Measurements from ENCODE around the gene RGS6.

Gene RGS6

DNA sequence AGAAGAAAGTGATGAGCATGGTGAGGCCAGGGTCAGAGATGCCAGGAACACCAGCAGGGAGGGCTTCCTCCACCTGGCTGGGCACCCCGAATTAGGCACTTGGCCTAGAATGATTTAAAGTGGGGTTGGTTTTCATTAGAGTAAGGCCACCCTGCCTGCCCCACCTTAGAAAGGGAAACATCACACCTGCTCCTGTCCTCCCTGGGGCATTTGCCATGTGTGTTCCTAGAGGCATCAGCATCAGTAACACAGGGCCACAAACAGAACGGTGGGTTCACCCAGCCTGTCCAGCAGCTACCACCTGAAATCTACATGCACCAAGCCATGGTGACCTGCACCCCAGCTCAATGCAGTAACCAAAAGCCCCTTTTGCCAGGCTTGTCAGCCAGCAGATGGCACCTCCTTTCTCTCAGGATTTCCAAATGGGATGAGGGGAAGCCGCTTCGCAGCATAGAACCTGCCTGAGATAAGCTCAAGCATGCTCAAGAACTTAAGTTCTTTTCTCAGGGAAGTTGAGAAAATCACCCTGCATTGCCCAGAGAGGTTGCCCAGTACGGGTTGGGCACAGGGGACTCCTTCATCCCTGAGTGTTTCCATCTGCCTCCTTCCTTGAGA, 622.9 kb downstream of the RGS6 start:
- DNase-seq (ENCODE audit: low spot score) = no peak

DNA sequence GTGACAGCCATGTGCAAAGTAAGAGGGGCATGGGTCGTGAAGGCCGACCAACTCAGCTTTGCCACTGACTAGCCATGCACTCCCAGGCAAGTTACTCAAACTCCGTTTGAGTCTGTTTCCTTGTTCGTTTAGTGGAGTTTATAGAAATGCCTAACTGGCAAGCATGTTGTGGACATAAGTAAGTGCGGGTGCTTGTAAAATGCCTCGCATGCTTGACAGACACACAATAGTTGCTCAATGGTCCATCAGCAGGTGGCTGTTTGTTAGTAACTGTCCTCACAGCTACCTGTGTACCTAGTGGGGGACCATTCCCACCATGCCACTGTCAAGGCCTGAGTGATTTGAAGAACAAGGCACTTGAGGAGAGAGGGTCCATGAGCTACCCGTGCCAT, 623.4 kb downstream of the RGS6 start:
- no peak for DNase-seq (ENCODE audit: low spot score)

DNA sequence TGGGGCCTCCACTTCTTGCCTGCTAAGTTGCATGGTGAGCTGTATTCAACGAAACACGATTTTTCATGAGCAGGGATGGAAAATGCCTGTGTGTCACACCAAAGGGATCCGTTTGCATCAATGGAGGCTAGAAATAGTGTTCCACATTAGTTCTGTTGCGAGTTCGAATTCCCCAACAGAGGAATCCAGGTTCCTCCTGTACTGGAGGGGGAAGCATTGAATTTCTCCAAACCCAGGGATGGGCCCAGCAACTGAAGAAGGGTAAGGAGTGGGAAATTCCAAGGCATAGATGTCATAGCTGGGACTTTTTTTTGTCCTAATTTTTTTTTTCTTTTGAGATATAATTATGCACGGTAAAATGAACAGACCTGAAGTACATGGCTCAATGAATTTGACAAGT, 625.4 kb downstream of the RGS6 start:
- DNase-seq (ENCODE audit: low spot score) = no peak

DNA sequence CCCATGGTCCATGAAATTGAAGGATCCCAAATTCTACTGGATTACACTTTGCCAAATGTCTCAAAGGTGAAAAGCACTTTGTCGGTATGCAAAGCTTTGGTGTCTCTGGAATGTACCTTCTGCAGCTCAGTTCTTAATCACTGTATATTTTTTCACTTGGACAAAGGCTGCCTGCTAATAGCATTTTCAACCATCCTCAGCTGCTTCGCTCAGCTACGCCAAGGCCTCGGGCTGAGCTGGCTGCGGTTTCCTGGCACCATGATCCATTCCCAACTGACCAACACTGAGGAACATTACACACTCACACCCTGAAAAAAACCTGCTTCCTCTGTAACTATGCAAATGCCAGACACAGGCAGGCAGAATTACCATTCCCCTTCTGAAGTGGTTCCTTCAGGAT, 626.5 kb downstream of the RGS6 start:
- DNase-seq (ENCODE audit: low spot score) = no peak

DNA sequence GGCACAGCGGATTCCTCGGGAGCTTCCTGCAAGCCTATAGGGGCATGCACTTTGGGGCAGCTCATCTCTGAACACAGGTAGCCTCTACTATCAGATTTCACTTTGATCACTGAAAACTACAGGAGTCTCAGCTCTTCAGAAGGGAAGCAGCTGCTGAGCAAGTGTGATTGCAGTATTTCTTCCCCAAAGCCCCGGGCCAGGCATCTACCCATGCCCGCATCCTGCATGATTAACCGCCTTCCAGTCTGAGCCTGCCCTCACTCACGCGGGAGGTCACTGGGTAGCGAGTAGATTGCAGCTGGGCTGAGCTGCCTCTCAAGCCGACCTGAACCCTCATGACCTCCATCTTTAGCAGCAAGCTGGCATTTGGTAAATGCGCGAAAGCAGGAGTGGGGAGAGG, 627.0 kb downstream of the RGS6 start:
- no peak for DNase-seq (ENCODE audit: low spot score)

DNA sequence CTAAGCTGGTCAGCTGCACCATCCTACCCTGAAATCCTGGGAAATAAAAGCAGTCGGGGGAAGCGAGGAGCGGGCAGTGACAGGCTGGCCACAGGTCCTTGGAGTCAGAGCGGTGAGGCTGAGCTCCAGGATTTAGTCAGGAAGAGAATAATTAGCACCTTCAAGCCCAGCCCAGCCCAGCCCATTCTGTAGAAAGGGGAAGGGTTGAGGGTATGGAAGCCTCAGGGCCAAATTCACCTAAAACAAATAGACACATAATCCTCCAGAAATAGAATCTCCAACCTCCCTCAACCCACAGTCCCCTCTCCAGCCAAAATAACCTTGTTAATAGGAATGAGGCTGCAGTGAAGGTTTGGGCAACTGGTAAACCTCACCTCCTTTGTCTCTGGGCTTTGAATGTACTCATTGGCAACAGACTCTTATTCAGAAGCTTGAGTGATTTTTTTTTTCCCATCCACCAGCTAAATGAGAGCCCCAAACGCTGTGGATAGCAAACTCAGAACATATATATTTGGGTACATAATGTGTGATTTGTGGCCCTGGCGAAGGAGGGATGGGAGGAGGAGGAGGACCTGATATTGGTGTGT, 627.5 kb downstream of the RGS6 start:
- DNase-seq (ENCODE audit: low spot score) = no peak

DNA sequence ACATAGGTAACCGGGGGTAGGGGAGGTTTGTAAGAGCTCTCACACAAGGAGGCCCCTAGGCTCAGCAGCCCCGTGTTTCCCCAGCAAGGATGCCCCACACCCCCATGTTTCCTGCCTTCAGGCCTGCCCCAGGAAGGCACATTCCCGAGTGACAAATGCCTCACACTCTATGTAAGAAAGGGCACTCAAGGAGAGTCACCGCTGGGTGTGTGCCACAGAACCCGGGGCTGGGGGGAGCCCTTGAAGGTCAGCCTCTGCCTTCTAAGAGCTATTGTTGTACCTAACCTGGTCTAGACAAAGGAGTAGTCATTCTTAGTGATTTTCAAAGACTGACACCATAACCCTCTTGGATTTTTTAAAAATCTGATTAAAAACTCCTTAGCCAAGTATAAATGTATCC, 628.1 kb downstream of the RGS6 start:
- DNase-seq (ENCODE audit: low spot score) = no peak

DNA sequence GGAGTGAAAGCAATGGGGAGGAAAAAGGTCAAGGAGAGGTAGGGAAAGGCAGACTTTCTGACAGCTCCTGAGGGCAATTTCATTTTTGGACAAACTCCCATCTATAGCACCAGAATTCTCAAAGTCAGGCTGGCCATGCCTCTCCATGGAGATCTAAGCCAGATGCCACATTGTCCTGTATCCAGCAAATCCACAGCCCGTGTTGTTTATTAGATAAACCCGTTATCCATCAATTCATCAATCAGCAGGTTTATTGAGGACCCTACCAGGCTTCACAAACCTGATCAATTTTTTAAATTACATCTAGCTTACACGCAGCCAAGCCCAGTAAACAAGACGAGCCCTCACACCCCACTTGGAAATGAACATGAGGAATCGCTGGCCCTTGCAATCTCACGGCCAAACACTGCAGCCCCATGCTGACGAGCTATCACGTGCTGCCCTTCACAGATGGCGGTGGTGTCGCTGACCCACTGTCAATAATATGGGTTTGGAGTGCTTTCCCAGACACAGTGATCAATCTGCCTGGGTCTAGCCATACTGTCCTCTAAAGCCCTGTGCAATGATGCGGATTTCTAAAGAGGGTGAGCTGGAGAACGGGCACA, 628.8 kb downstream of the RGS6 start:
- DNase-seq (ENCODE audit: low spot score) = no peak

DNA sequence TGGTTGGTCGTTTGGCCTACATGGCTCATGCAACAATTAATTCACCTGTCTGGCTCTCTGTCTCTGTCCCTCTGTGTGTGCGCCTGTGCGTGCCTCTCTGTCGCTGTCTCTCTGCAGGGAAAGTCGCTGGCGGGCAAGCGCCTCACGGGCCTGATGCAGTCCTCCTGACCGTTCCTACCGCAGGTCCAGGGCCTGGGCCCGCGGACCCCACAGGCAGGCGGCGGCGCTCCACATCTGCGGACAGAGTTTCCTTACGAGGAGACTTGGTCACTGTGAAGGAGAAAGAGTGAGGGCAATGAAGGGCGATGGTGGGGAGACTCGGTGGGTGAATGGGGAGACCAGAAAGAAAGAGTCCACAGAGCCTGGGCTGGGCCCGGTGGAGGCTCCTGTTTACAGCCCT, 630.1 kb downstream of the RGS6 start:
- DNase-seq (ENCODE audit: low spot score) = no peak

DNA sequence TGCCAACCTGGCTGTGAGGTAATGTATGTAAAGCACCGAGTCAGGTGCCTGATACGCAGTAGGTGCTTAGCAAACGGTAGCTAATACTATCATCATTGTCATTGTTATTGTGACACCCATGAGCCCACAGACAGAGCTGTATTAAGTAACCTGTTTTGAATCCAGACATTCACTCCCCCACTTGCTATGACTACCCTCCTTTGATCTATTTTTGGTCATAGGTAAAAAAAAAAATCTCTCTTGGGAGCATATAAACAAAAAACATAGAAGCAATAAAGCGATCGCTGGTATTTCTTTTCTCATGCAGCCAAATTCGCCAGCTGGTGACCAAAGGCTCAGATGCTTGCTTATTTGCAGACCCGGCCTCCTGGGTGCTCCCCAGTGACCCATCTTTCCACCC, 631.4 kb downstream of the RGS6 start:
- no peak for DNase-seq (ENCODE audit: low spot score)

DNA sequence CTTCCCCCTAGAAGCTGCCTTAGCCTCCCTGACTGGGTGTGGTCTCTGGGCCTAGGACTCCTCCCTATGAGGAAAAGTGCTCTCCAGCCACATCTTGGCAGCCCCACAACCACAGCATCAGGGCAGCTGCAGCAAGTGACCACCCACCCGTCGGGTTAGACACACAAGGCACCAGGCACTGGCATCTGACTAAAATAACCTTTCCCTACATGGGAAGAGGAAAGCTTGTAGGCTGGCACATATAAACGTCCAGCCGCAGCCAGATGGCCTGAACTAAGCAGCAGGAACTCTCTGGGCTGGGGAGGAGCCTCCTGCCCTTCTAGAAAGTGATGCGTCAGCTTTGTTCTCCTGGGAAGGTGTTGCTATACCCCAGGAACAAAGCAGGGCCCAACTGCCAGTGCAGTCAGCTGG, 632.9 kb downstream of the RGS6 start:
- DNase-seq (ENCODE audit: low spot score) = no peak

DNA sequence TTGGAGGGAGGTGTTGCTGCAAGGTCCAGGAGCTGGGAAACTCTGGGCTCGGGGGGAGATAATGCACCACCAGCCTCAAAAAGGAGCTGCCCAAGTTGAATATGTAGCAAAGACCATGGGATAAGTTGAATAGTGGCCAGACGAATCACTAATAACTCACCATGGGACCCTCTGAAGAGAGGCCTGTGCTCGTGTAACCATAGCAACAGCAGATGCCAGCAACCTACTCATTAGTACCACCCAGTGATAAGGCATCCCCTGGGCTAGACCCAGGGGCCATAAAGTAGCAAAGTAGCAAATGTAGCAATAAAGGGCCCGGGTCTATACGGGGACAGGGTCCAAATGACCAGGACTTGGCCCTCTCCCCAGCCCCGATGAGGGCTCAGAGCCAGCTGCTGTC, 633.7 kb downstream of the RGS6 start:
- DNase-seq (ENCODE audit: low spot score) = no peak

DNA sequence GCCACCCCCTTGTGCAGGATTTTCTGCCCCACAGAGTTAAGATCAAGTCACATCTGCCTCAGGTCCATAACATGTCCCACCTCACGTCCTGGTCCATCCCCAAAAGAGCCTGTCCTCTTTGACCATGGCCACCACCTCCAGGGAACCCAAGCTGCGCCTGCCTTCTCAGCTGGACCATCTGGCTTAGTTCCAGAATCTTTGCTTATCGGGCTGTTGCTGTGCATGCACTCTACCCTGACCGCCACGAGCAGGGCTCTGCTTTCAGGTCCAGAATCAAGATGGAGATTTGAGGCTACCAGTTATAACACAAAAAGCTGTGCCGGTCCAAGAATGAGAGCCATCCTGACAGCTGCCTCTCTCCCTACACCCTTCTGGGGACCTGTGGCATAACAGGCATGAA, 635.0 kb downstream of the RGS6 start:
- no peak for DNase-seq (ENCODE audit: low spot score)

DNA sequence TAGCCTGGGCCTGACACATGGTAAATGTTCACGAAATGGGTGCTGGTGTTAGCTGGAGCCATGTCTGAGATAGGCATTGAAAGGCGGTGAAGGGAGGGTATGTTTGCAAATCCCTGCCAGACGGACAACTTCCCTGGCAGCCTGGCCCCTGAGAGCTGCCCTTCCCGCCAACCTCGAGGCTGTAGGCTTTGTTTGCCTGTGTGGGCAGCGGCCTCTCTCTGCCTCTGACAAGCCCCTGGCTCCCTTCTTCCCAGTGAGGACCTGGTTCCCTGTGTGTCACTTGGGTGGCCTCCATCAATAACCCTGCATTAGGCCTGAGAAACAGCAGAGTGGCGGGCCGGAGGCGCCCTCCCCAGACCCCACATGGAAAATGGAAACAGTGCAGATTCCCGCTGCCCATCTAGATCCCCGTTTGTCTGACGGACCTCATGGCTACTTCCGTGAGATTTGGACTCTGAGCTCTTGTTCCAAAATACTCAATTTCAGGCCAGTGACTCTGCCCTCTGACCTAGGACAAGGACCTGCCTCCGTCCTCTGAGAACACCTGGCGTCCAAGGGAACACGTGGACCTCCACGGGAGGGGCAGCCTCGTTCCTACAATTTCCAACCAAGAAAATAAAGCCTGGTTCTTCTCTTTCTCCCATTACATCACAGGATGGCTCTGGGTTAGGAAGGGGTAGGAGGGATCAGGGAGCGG, 636.2 kb downstream of the RGS6 start:
- DNase-seq (ENCODE audit: low spot score) = no peak

DNA sequence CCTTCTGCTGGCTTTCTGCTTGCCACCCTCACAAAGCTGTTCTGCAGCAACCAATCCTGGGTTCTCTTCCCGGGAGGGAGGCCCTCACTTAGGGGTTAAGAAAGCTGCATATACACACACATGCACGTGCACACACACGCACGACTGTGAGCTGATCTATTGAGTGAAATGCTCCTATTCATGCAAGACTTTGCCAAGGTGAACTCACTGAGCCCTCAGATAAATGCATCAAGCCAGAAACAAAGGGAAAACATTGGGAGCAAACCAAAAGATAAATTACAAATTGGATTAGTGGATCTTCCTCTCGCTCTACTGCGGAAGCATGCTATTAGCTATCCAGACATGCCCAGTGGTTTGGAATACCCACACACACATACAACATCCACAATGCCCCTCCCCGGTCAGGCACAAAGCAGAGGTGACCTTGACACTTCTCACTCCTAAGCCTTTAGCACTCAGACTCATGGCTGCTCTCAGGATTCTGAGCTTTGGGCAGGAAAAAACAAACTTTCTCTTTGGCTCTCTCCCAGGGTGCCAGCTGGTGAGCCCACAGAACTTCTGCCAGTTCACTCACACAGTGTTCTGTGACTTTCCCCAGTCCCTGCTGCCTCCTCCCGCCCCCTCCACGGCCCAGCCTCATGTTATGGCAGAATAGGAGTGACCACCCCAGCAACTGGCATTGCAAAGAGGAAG, 641.6 kb downstream of the RGS6 start:
- DNase-seq (ENCODE audit: low spot score) = no peak

DNA sequence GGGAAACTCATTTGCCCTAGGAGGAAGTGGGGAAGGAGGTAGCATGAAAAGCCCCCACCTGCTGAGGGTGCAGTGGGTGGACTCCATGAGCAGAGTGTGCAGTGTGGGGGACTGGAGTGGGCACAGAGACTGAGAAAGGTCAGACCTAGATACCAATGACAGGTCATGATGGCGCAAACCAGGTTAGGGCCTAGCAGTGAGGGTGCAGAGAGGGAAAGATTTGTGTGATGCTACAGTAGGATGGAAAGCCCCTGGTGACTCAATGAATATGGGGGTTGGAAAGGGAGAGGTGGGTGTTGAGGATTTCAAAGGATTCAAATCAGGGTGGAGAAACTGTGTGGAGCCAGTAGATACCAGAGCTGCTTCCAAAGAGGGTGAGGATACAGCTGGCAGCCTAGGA, 642.5 kb downstream of the RGS6 start:
- no peak for DNase-seq (ENCODE audit: low spot score)

DNA sequence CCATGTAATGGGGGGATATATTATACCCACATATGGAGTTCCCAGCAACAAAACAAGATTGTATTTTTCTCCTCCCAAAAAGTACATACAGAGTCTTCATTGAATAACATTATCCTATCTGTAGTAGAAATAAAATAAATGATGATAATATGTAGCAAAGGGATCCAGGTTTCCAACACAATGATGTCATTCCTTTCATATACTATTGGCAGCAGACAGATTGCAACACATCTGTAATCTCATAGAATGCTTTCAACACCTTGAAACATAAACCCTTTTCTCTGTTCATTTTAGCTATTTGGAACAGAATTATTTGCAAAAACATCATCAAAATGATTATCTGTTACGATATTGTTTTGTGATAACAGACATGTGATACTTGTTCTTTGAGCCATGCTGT, 644.0 kb downstream of the RGS6 start:
- no peak for DNase-seq (ENCODE audit: low spot score)

DNA sequence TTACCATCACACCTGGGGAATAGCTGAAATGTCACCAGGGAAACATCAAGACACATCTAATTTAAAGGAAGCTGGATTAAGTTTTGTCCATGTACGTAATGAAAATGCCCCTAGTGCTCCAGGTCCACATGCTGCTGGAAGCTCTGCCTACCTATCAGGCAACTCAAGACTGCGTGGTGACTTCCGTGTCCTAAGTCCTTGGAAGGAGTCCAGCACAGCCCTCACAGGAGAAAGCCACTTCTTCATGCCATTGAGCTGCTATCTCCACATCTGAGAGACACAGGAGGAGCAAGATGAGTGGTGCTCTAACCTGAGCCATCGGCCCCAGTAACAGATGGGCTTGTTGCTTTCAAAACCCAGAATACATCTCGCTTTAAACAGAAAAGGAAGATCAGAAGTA, 645.3 kb downstream of the RGS6 start:
- DNase-seq (ENCODE audit: low spot score) = no peak

DNA sequence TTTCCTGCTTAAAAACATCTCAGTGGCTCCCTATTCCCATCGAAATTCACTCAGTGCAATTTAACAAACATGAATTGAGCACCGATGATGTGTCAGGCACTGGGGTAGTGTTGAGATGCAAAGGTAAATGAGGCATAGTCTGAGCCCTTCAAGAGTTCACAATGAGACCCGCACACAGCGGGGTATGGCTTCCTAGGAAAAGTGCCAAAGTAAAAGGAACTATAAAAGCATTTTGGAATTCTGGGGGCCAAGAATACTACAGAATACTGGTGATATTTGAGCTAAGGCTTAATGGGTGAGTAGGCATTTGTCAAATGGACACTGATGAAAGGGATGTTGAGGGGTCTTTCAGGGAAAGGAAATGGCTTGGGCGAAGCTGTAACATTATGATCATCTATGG, 646.3 kb downstream of the RGS6 start:
- no peak for DNase-seq (ENCODE audit: low spot score)

DNA sequence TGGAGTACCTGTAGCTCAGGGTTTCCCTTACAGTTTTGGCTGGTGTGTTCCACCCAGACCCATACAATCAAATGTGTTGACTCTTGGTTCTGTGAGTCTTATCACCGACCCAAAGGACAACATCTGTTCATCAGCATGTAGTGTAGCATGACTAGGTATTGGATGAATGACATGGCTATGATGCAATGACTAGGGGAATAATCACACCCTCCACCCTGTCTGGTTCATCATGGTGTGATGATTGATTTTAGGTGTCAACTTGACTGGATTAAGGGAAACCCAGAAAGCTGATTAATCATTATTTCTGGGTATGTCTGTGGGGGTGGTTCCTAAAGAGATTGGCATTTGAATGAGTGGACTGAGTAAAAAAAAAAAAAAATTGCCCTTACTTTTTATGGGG, 650.4 kb downstream of the RGS6 start:
- DNase-seq (ENCODE audit: low spot score) = no peak

DNA sequence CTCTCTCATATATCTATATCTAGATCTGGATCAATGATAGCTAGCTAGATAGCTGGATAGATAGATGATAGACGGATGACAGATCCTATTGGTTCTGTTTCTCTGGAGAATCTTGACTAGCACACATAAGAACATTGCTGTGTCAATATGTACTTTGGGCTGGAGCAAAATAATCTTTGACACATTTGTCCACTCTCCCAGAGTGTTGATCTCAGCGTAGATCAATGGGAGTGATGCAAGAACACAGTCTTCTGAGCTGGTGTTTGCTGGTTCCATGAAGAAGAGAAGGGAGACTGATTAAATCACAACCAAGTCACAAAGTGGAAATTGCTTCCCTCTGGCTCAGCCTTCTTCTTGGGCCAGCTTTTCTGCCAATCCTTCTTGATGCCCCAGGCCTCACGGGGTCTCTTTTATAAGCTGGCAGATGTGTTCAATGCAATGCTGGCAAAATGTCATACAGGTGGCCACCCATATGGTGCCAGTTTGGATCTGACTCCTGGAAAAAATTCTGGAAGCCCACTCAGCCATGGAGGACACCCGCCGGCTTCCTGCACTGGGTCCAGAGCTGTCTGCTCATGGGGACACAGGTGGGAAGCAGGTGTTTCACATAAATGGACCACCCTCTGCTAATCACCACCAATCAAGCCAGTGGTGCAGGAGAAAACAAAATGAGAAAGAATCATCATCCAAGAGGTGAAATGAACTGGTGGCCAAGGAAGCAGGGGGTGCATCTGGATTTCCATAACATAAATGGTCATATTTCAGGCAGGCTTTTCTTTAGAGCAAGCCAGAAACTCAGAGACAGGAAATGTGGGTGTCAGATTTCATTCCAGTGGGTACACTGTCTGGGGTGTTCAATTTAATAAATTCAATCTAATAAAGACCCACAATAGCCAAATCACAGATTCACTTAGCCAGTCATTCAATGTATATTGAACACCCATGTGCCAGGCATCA, 651.4 kb downstream of the RGS6 start:
- no peak for DNase-seq (ENCODE audit: low spot score)

DNA sequence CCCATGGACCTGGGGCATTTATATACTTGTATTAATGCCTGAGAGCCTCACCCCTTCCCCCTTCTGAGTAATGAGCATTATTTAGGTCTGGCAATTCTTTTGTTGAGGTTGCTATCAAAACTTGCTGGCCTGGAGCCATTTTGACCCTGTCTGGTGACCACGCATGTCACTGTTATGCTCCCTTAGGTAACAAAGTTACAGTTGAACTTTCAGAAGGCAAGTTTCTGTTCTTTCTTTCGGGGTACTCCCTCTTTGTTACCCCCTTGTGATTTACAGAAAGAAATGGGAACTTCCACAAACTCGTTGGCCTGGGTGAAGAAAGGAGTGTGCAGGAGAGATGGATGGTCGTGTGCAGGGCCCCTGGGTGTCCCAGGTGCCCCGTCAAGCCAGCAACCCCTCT, 656.3 kb downstream of the RGS6 start:
- no peak for DNase-seq (ENCODE audit: low spot score)

All from hematopoietic multipotent progenitor cell treated with erythropoietin and hydrocortisone succinate and interleukin-3 and kit ligand, for 17 days (in vitro differentiated cells).